KBM-7 (cell line): ENCODE data around the gene CEND1.

Experiments used
- DNase-seq: peaks from one replicate; pipeline ENCODE4 v3.0.0-alpha.2; 2015
- in situ Hi-C: fragments of 300-500 bp; cut with MboI; formaldehyde crosslinking; loops from 2 replicates; pipeline ENCODE4 v1.14.3; 2020; ENCODE audit warnings: low sequenced_read_pairs, low pct_unique_long_range_greater_than_20kb, mixed read lengths

The CEND1 gene

GRCh38 chr11:769887-770641 lies 19.8 kb downstream of the CEND1 start:
- in situ Hi-C loops: no loop called here

DNA sequence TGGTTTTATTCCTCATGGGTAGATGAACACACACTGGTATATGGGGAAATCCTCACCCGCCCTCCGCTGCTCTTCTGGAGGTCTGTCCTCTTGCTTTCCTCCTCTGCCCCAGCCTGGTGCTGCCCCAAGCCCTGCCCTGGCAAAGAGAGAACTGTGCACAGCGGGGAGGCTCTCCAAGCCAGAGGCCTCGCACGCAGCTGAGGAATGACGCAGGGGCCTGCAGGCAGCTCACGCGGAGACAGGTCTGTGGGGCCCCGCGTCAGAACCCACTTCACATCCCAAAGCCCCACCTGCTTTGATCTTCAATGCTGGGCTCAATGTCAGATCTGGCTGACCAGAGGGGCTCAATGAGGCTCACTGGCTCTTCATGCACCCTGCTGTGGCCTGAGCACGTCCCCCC lies 22.7 kb downstream of the CEND1 start:
- DNase-seq: no peak
- in situ Hi-C loops: no loop called here

More at GRCh38 chr11:769887-770641, 19.8 kb downstream of the CEND1 start:
- no peak for DNase-seq

DNA sequence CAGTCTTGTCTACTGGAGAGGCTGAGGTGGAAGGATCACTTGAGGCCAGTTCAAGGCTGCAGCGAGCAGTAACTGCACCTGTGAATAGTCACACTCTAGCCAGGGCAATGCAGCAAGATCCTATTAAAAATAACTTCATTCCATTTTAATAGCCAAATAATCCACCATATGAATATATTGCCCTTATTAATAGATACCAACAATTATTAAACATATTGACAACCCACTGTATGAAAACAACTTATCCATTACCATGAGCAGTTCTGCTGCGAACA lies 23.0 kb downstream of the CEND1 start:
- DNase-seq: no peak
- in situ Hi-C loops: no loop called here

DNA sequence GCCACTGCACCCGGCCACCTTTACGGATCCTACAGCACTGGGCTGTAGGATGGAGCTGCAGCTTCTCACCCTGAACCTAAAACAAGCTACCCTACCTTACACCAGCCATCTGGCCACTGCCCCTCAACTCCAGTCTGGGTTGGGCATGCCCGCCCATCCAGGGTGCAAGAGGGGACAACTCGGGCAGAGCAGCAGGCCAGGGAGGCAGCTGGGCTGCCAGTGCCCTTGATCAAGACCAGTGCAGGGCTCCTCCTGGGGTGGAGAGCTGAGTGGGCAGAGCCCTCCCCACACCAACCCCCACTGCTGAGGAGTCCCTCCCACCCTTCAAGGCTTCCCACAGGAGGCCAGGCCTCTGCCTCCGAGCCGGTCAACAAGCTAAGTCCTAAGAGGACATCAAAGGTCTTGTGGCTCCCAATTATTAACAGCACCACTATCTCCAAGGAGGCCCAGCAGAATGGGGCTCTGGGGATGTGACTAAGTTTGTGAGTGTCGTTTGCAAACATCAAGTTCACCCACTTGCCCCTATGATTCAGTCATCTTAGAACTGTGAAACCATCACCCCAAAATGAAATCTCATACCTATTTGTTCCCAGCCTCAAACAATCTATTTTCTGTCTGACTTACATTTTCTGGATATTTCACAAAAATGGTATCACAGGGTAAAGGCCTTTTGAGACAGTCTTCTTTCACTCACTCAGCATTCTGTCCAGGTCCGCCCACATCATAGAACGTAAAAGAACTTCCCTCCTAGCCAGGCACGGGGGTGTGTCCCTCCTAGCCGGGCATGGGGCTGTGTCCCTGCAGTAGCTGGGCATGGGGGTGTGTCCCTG lies 23.6 kb downstream of the CEND1 start:
- DNase-seq: no peak
- in situ Hi-C loops: no loop called here

DNA sequence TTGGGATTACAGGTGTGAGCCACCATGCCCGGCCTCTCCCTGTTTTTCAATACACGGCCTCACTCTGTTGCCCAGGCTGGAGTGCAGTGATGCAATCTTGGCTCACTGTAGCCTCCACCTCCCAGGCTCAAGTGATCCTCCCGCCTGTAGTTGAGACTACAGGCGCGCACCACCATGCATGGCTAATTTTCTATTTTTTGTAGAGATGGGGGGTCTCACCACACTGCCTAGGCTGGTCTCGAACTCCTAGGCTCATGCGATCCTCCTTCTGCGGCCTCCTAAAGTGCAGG lies 24.1 kb downstream of the CEND1 start:
- in situ Hi-C loops: no loop called here
- DNase-seq: no peak

GRCh38 chr11:765025-765801 lies 24.7 kb downstream of the CEND1 start:
- in situ Hi-C loops: no loop called here
- DNase-seq: peak; percentile 80

DNA sequence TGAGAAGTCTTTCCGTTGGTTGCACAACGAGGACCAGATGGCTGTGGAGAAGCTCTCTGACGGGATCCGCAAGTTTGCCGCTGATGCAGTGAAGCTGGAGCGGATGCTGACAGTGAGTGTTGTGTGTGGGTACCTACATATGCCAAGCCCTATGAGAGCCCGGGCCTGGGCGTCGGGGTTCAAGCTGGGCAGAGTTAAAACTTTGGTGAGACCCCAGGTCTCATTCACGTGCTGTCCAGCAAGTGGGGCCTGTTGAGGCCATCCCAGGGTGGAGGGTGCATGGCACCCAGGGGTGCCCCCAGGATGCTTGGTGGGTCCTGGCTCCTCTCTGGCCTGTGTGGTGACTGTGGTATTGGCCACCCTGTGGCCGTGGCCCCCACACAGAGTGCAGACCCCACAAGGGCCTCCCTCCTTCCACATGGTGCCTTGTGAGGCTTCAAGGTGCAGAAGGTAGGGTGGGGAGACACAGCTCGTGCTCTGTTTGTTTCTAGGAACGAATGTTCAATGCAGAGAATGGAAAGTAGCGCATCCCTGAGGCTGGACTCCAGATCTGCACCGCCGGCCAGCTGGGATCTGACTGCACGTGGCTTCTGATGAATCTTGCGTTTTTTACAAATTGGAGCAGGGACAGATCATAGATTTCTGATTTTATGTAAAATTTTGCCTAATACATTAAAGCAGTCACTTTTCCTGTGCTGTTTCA lies 25.4 kb downstream of the CEND1 start:
- DNase-seq: no peak
- in situ Hi-C loops: no loop called here

DNA sequence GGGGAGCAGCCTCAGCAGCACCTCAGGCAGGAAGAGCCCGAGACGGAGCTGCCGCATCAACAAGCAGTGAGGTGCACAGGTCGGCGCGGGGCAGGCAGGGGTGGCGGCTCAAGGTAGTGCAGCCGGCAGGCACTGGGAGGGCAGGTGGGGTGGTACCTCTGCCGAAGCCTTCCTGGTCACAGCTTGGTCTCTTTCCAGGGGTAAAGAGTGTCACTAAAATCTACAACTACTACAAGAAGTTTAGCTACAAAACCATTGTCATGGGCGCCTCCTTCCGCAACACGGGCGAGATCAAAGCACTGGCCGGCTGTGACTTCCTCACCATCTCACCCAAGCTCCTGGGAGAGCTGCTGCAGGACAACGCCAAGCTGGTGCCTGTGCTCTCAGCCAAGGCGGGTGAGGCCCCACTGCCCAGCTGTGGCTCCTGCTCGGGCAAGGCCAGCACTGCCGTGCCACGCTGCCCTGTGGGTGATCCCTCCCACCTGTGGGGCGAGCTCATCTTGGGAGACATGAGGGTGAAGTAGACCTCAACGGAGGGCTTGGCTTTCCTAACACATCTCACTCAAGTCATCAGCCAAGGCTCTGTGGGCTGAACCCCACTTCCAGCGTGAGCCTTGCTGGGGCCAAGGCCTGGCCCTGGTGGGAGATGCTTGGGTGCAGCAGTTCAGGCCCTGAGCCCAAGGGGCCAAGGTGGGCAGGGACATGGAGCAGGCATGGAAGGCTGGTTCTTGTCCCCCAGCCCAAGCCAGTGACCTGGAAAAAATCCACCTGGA lies 26.2 kb downstream of the CEND1 start:
- no peak for DNase-seq
- in situ Hi-C loops: no loop called here

DNA sequence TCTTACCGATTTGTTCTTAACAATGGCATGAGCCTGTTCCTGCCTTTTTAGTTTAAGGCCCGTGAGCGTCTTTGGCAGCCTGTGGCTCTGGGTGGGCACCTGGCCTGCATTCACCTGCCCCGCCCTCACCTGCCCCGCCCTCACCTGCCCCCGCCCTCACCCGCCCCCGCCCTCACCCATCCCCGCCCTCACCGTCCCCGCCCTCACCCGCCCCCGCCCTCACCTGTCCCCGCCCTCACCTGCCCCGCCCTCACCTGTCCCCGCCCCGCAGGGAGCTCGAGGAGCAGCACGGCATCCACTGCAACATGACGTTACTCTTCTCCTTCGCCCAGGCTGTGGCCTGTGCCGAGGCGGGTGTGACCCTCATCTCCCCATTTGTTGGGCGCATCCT lies 26.8 kb downstream of the CEND1 start:
- DNase-seq: no peak
- in situ Hi-C loops: no loop called here

GRCh38 chr11:762421-763072 lies 27.3 kb downstream of the CEND1 start:
- DNase-seq: peak; percentile 55

GRCh38 chr11:761526-762108 lies 28.3 kb downstream of the CEND1 start:
- in situ Hi-C loops: no loop called here
- DNase-seq: no peak

More at GRCh38 chr11:762421-763072, 27.3 kb downstream of the CEND1 start:
- in situ Hi-C loops: no loop called here

DNA sequence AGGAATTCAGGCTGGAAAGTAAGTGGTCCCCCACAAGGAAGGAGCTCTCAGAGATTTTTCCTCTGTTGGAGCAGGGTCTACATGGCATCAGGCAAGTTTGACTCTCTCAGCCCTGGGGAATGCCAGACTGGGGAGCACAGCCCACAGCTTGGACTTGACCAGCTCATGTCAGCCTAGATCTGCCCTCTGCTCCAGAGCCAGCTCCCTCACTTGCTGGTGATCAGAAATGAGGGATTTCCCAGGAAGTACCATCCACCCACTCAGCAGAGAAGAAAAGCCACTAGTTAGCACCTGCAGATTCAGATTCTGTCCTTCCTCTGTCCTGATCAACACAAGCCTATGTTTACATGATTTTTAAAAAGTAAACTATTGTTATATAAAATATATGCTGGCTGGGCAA lies 29.7 kb downstream of the CEND1 start:
- in situ Hi-C loops: no loop called here
- DNase-seq: no peak

- in situ Hi-C loops: loop anchor here (10.0 kb wide), 1 partner anchor 55 kb away; the partner anchor contains the start of genes DEAF1 and TMEM80
- no peak for DNase-seq
Measured at GRCh38 chr11:749731-750130, 40.2 kb downstream of the CEND1 start.

DNA sequence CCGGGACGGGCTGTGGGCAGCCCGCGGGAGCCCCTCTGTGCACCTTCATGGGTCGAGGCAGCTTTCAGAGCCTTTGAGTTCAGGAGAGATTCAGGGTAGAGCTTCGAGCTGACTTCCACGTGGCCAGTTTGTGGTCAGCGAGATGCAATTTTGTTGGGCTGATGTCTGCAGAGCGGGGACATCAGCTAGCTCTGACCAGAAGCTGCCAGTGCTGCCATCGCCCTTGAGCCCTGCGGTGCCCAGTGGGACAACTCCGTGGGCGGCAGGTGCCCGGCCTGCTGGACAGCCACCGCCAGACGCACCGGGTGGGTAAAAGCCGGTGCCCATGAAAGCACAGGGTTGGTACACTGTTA lies 41.9 kb downstream of the CEND1 start:
- DNase-seq: peak; percentile 30
- in situ Hi-C loops: no loop called here

DNA sequence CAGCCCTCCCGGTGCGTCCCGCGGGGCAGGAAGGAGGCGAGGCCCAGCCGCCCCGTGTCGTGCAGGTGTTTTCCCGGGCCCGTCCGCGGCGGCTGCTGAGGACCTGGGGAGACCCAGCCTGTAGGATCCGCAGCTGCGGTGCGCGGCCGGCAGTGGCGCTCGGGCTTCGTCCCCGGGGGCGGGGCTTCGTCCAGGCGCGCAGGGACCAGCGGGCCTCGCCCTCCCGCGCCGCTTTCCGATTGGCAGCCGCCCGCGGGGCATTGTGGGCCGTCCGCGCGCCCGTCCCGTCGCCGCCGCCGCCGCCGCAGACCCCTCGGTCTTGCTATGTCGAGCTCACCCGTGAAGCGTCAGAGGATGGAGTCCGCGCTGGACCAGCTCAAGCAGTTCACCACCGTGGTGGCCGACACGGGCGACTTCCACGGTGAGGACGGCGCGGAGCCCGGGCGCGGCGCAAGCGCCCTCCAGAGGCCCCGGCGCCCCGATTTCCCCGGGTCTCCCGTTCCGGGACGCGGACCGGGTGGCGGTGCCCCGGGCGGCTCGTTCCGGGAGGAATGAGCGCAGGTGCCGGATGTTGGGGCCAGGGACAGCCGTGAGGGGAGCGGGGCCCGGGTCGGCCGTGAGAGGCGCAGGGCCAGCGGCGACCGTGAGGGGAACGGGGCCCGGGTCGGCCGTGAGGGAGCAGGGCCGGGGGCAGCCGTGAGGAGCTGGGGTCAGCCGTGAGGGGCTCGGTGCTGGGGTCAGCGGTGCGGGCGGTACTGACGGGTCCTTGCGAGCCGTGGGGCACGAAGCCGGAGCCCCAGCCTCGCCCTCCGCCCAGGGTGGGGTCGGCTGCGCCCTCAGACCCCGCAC lies 42.5 kb downstream of the CEND1 start, which contains the start of gene TALDO1:
Gene TALDO1, plus strand, starts transcription at position 307 of the 849 bp plus-strand sequence. Its CDS starts 18 bp downstream, at position 325.
- in situ Hi-C loops: no loop called here

DNA sequence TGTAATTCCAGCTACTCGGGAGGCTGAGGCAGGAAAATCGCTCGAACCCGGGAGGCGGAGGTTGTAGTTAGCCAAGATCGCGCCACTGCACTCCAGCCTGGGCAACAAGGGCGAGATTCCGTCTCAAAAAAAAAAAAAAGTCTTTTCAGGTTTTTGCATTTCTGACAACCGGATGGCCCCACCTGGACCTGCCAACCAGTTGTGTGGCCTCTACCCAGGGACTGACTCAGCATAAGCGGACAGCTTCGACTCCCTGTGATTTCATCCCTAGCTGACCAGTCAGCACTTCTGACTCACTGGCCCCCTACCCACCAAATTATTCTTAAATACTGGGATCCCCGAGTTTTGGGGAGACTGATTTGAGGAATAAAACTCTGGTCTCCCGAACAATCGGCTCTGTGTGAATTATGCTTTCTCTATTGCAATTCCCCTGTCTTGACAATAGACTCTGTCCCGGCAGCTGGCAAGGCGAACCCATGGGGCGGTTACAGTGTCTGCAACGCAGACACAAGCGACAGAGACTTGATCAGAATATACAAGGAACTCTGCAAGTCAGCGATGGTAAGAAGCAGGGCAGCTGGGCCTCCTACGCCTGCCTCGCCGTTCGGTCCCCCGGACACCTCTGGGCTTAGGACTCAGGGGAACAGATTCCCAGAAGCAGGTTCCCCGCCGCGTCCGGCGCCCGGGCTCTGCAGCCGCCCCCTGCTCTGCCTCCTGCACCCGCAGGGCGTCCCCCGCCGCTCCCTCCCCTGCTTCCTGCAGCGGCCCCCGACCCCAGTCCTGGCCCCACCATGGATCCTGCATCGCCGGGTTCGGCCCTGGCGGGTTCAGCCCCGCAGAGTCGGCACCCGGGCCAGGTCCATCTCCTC lies 43.4 kb downstream of the CEND1 start:
- in situ Hi-C loops: no loop called here
- DNase-seq: peak; percentile 53

More for the DNA sequence above, 42.5 kb downstream of the CEND1 start, which contains the start of gene TALDO1:
- DNase-seq: peak; percentile 91
